Activated naive CD4-positive, alpha-beta T cell treated with anti-CD3 and anti-CD28 coated beads, Interleukin-2, amount 10 ng/mL, durations not matched to agents 5 hours and 36 hours (primary cell): ENCODE results near the gene OR51A7. TPM values are rescaled to one million over a fixed set of nuclear protein-coding genes. Genes with fewer than 3 reads are reported as not detected.

Experiments used
- total RNA-seq, 2 experiments: library from RNA; stranded (reverse); gene quantifications; one replicate each; pipeline ENCODE4 v1.2.3, GENCODE V29; 2021

Gene OR51A7, protein sequence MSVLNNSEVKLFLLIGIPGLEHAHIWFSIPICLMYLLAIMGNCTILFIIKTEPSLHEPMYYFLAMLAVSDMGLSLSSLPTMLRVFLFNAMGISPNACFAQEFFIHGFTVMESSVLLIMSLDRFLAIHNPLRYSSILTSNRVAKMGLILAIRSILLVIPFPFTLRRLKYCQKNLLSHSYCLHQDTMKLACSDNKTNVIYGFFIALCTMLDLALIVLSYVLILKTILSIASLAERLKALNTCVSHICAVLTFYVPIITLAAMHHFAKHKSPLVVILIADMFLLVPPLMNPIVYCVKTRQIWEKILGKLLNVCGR
- total RNA-seq = not detected

DNA sequence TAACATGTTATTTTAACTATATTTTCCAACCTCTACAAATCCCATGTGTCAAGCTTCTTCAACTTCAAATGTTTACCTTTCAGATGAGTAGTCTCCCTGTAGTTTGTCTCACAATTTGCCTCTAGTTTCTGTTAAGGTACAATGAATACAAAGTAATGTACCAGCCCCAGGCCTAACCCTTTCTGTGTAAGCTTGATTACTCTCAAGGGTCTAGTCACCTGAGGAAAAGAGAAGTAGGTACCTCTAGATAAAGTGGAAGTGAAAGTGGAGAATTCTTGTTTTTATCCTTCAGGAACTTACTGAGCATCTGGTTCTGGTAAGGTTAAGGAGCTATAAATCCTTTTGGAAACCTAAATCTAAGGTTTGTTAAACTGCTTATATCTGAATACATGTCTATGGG is at the start of gene OR51A7:
OR51A7 (plus strand) TSS at position 300 of the 400 bp plus-strand sequence. CDS start 3,587 bp downstream, outside the sequence.

DNA sequence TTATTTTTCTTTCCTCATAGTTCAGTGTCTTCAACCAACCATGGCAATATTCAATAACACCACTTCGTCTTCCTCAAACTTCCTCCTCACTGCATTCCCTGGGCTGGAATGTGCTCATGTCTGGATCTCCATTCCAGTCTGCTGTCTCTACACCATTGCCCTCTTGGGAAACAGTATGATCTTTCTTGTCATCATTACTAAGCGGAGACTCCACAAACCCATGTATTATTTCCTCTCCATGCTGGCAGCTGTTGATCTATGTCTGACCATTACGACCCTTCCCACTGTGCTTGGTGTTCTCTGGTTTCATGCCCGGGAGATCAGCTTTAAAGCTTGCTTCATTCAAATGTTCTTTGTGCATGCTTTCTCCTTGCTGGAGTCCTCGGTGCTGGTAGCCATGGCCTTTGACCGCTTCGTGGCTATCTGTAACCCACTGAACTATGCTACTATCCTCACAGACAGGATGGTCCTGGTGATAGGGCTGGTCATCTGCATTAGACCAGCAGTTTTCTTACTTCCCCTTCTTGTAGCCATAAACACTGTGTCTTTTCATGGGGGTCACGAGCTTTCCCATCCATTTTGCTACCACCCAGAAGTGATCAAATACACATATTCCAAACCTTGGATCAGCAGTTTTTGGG is 21.6 kb upstream of the OR51A7 start, which contains the start of gene OR51T1:
OR51T1 (plus strand) TSS at position 41 of the 641 bp plus-strand sequence; CDS start at position 41, 0 bp downstream.

DNA sequence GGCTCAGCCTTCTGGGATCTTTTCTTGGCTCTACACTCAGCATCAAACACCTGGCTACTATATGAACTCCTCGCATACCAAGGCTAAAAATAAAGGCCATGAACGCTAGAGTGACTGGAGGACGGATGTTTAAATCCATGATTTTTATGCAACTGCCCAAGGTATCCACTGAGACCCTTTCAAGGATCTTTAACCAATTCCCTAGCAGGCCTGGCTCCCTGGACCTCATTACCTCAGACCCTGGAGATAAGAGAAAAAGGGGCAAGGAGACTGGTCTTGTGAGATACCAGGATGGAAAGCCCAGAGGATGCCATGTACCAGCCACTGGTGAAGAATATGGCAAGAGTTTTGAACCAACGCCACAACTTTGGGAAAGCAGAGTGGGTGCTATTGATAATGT is 15.7 kb downstream of the OR51A7 start, which contains the start of gene OR51G2:
OR51G2 (minus strand) TSS at position 101 of the 400 bp plus-strand sequence. CDS start 3,687 bp downstream, outside the sequence.

DNA sequence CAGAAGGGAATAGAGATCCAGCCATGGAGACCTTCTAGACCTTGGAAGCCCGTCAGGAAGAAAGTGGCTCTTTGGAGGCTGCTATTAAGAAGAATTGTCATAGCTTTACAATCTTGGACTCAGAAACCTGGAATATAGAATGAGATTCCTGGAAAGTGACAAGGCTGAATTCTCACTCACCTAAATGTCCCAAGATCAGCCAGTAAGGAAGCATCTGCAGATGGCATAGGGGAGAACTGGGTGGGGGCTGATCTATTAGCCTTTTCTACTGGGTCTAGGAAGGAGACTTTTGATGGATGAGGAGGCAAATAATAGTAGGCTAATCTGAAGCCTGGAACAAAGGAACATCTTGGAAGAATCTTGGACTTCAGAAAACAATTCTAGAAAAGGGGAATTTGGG is 20.7 kb downstream of the OR51A7 start, which contains the start of gene OR51G1:
OR51G1 (minus strand) TSS at position 101 of the 400 bp plus-strand sequence; CDS start at position 101, 0 bp downstream.

DNA sequence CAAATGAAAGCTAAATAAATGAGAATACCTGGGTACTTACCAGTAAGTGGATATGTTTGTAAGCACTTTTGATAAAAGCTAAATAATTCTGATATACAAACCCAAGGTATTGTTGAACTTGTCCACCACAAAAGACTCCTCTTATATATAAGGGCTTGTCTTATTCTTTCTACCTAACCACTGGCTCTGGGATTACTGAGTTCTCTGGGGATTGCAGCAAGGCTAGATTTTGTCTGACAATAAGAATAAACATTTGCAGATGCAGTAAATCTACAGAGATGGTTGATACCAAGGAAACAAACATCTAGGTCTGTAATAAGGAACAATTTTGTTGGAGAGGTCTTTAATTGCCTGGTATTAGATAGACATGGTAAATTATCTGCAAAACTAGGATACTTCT is 43.9 kb downstream of the OR51A7 start, which contains the start of gene OR51A4:
OR51A4 (minus strand) TSS at position 101 of the 400 bp plus-strand sequence. CDS start 505 bp downstream, outside the sequence.

DNA sequence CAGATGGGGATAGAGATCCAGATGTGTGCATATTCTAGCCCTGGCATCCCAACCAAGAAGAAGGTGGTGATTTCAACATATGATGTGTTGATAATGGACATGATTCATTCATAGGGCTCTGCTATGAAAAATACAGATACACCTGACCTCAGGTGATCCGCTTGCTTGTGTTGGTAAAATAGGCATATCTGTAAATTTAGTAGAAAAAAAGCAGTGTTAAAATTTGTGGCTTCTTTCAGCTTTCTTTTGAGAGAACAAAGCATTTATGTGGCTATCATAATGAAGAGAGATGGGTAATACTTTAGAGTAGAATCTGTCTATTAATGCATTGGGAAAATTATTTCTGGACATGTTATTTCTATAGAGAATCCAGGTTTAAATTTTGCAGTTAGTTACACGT is 52.0 kb downstream of the OR51A7 start, which contains the start of gene OR51A2:
OR51A2 (minus strand) TSS at position 101 of the 400 bp plus-strand sequence; CDS start at position 101, 0 bp downstream.

Other genes starting within 250 kb of the OR51A7 start
- not detected for gene OR51E2, start 205.9 kb upstream of the OR51A7 start, total RNA-seq
- not detected for gene MMP26, start 199.0 kb upstream of the OR51A7 start, total RNA-seq
- not detected for gene OR51F1, start 133.8 kb upstream of the OR51A7 start, total RNA-seq
- not detected for gene OR52R1, start 99.4 kb upstream of the OR51A7 start, total RNA-seq
- not detected for gene OR51F2, start 82.5 kb upstream of the OR51A7 start, total RNA-seq
- not detected for gene OR51S1, start 54.6 kb upstream of the OR51A7 start, total RNA-seq
- gene OR51T1, start 21.9 kb upstream of the OR51A7 start, total RNA-seq = not detected
- not detected for gene OR51G2, start 15.6 kb downstream of the OR51A7 start, total RNA-seq
- gene OR51G1, start 20.6 kb downstream of the OR51A7 start, total RNA-seq = not detected
- not detected for gene OR51A4, start 43.8 kb downstream of the OR51A7 start, total RNA-seq
- gene OR51A2, start 51.9 kb downstream of the OR51A7 start, total RNA-seq = not detected
- not detected for gene OR51L1, start 91.1 kb downstream of the OR51A7 start, total RNA-seq
- not detected for gene OR52J3, start 142.7 kb downstream of the OR51A7 start, total RNA-seq
- gene OR52E2, start 155.8 kb downstream of the OR51A7 start, total RNA-seq = not detected
- not detected for gene OR52E1, start 165.8 kb downstream of the OR51A7 start, total RNA-seq
- gene OR52A5, start 234.6 kb downstream of the OR51A7 start, total RNA-seq = not detected